K562 (cell line): ENCODE results near the gene GRIK1. TPM values are rescaled to one million over a fixed set of nuclear protein-coding genes. Genes with fewer than 3 reads are reported as not detected.

Experiments
- ATAC-seq: fragments of 200-7000 bp; cut with Tn5 transposase; 3 replicates; pipeline ENCODE4 v1.9.1; 2020; ENCODE audit warnings: moderate library complexity
- BruUV-seq: library from RNA; stranded (reverse); fragments of 400-500 nt; replicated peaks from 2 replicates; lab custom pipeline; 2021; lab: Mats Ljungman, UMichigan
- CTCF ChIA-PET: fragments of 300-600 bp; formaldehyde crosslinking; extraction: SDS; loops from one replicate; lab custom pipeline; 2021; ENCODE audit warnings: low intra/inter-chr PET ratio; lab: Yijun Ruan, JAX
- POLR2A ChIA-PET: fragments of 300-600, 350-650 bp; sonication (Branson Sonifier 250); formaldehyde crosslinking; extraction: SDS; loops from one replicate; lab custom pipeline; 2021; ENCODE audit warnings: antibody characterized with exemption, inconsistent platforms; lab: Yijun Ruan, JAX
- DNase-seq, 4 experiments: peaks; one replicate each; pipeline versions ENCODE4 v3.0.0 to v3.0.0-alpha.2; 2011 to 2018; ENCODE audit warnings: low spot score in 3 of 4, mixed read lengths in 3 of 4; ENCODE audit errors: extremely low read depth in 1 of 4
- FAIRE-seq: peaks from 2 replicates; lab custom pipeline; 2011; peaks lifted over from hg19 to GRCh38; lab: Jason Lieb, UNC
- H2AFZ ChIP-seq: 2 replicates; pipeline ENCODE4 v1.6.0; 2011; ENCODE audit warnings: low read depth, low read length, control low read depth, inconsistent platforms
- H3K27ac ChIP-seq: fragments of 200-600 bp; 3 replicates; pipeline ENCODE4 v1.8.0; 2011; ENCODE audit warnings: low read depth, mild to moderate bottlenecking, control low read depth, inconsistent platforms, low read length, moderate library complexity, mixed read lengths; ENCODE audit errors: extremely low read depth
- H3K27me3 ChIP-seq, 2 experiments: fragments of 300-600 bp in 1 of 2; 2 replicates in 1 of 2; 3 replicates in 1 of 2; pipeline versions ENCODE4 v1.6.0 to v1.8.0; 2011; ENCODE audit warnings: inconsistent platforms in 2 of 2, low read length in 2 of 2, mild to moderate bottlenecking in 1 of 2, mixed read lengths in 1 of 2, moderate library complexity in 1 of 2; ENCODE audit not compliant: control insufficient read depth in 2 of 2, insufficient read depth in 2 of 2
- H3K36me3 ChIP-seq: fragments of 300-600 bp; 3 replicates; pipeline ENCODE4 v1.8.0; 2011; ENCODE audit warnings: mild to moderate bottlenecking, low read length, inconsistent platforms; ENCODE audit not compliant: control insufficient read depth, insufficient read depth
- H3K4me1 ChIP-seq, 2 experiments: fragments of 200-600 bp in 1 of 2; replicated peaks in 1 of 2; 2 replicates in 1 of 2; 3 replicates in 1 of 2; pipeline versions ENCODE4 v1.5.1 to v1.8.0; 2011; ENCODE audit warnings: inconsistent platforms in 2 of 2, low read length in 2 of 2, mild to moderate bottlenecking in 1 of 2, mixed read lengths in 1 of 2, moderate library complexity in 1 of 2; ENCODE audit not compliant: control insufficient read depth in 2 of 2, insufficient read depth in 2 of 2
- H3K4me2 ChIP-seq: 2 replicates; pipeline ENCODE4 v1.6.1; 2011; ENCODE audit warnings: low read length, control low read depth, inconsistent platforms, mixed read lengths; ENCODE audit not compliant: insufficient read depth
- H3K4me3 ChIP-seq: fragments of 200-600 bp; sonication (generic), shearing (Covaris generic); 2 replicates; pipeline ENCODE4 v1.5.1; 2016; ENCODE audit warnings: control low read depth, inconsistent platforms
- H3K79me2 ChIP-seq: fragments of 200-600 bp; 3 replicates; pipeline ENCODE4 v1.8.0; 2011; ENCODE audit warnings: low read length, inconsistent platforms; ENCODE audit not compliant: control insufficient read depth, insufficient read depth
- H3K9ac ChIP-seq, 2 experiments: 2 replicates each; pipeline versions ENCODE4 v1.6.0 to v1.6.1; 2011; ENCODE audit warnings: low read depth in 2 of 2, low read length in 2 of 2, control low read depth in 1 of 2, inconsistent platforms in 1 of 2, mild to moderate bottlenecking in 1 of 2, mixed read lengths in 1 of 2; ENCODE audit not compliant: insufficient read depth in 1 of 2
- H3K9me1 ChIP-seq: one replicate; pipeline ENCODE4 v1.6.0; 2011; ENCODE audit warnings: inconsistent platforms, mild to moderate bottlenecking, low read length, moderate library complexity; ENCODE audit not compliant: control insufficient read depth, insufficient read depth
- H3K9me3 ChIP-seq: replicated peaks from 2 replicates; pipeline ENCODE4 v1.5.1; 2011; ENCODE audit warnings: low read depth, low read length, inconsistent platforms; ENCODE audit not compliant: control insufficient read depth, insufficient read depth
- H4K20me1 ChIP-seq: replicated peaks from 2 replicates; pipeline ENCODE4 v1.6.1; 2011; ENCODE audit warnings: low read length, inconsistent platforms, mixed read lengths; ENCODE audit not compliant: control insufficient read depth, insufficient read depth
- BHLHE40 ChIP-seq: IDR thresholded peaks from 2 replicates; pipeline ENCODE4 v1.6.1; 2011; ENCODE audit warnings: low read length, improper control_type of control experiment
- BRCA1 ChIP-seq, 2 experiments: fragments of 450-650 bp in 1 of 2; sonication (generic) in 1 of 2; formaldehyde crosslinking in 1 of 2; IDR thresholded peaks; 2 replicates each; pipeline versions ENCODE4 v1.5.0 to v1.6.1; 2017 to 2020; ENCODE audit warnings: mild to moderate bottlenecking in 1 of 2, missing genetic modification reagents in 1 of 2
- CTBP1 ChIP-seq: fragments of 450-650 bp; IDR thresholded peaks from 2 replicates; pipeline ENCODE4 v1.6.1; 2016; ENCODE audit warnings: borderline replicate concordance
- E2F4 ChIP-seq: sonication (generic); formaldehyde crosslinking; IDR thresholded peaks from 2 replicates; pipeline ENCODE4 v1.8.0; 2022; ENCODE audit warnings: mild to moderate bottlenecking, low read depth, missing genetic modification reagents
- ELF2 ChIP-seq: fragments of 250-450 bp; sonication (Bioruptor Pico); IDR thresholded peaks from 2 replicates; pipeline ENCODE4 v1.5.0; 2021; ENCODE audit warnings: mild to moderate bottlenecking
- HDAC6 ChIP-seq: IDR thresholded peaks from 2 replicates; pipeline ENCODE4 v1.6.1; 2012; ENCODE audit warnings: low read depth, mild to moderate bottlenecking, control low read depth, inconsistent platforms, low read length, moderate library complexity
- HMG20B ChIP-seq: fragments of 250-450 bp; sonication (Bioruptor Pico); IDR thresholded peaks from 2 replicates; pipeline ENCODE4 v1.5.0; 2021; ENCODE audit warnings: mild to moderate bottlenecking
- HNRNPUL1 ChIP-seq: fragments of 200-400 bp; formaldehyde crosslinking; IDR thresholded peaks from 2 replicates; pipeline ENCODE4 v1.6.1; 2017; ENCODE audit warnings: low read length
- IFI16 ChIP-seq: fragments of 250-450 bp; sonication (Bioruptor Pico); IDR thresholded peaks from 2 replicates; pipeline ENCODE4 v2.1.2; 2022; ENCODE audit warnings: mild to moderate bottlenecking, inconsistent platforms
- MXI1 ChIP-seq: IDR thresholded peaks from 2 replicates; pipeline ENCODE4 v1.6.1; 2011; ENCODE audit warnings: low read depth, mild to moderate bottlenecking, improper control_type of control experiment, low read length
- NFIC ChIP-seq: fragments of 450-650 bp; IDR thresholded peaks from 2 replicates; pipeline ENCODE4 v1.6.1; 2017; ENCODE audit warnings: mild to moderate bottlenecking, inconsistent platforms
- RBBP5 ChIP-seq: fragments of 200-600 bp; sonication (generic); IDR thresholded peaks from 2 replicates; pipeline ENCODE4 v1.6.1; 2012; ENCODE audit warnings: borderline replicate concordance, mild to moderate bottlenecking, low read length, control low read depth, inconsistent platforms; ENCODE audit not compliant: insufficient read depth, poor library complexity, severe bottlenecking
- RBM25 ChIP-seq: fragments of 200-400 bp; formaldehyde crosslinking; IDR thresholded peaks from 2 replicates; pipeline ENCODE4 v1.6.1; 2018; ENCODE audit warnings: low read length, low read depth, moderate library complexity; ENCODE audit not compliant: severe bottlenecking
- SRSF3 ChIP-seq: fragments of 200-400 bp; formaldehyde crosslinking; IDR thresholded peaks from 2 replicates; pipeline ENCODE4 v1.6.1; 2016; ENCODE audit warnings: mild to moderate bottlenecking, low read length, moderate library complexity; ENCODE audit not compliant: insufficient read depth
- STAG1 ChIP-seq: sonication (generic); formaldehyde crosslinking; IDR thresholded peaks from 2 replicates; pipeline ENCODE4 v1.5.0; 2020; ENCODE audit warnings: missing genetic modification reagents, borderline replicate concordance
- ZC3H11A ChIP-seq: IDR thresholded peaks from 2 replicates; pipeline ENCODE4 v1.6.1; 2012; ENCODE audit warnings: low read depth, low read length, improper control_type of control experiment
- ZFP36 ChIP-seq: fragments of 150-350 bp; IDR thresholded peaks from 2 replicates; pipeline ENCODE4 v1.6.1; 2018; ENCODE audit warnings: low read length, low read depth; ENCODE audit not compliant: partially characterized antibody
- WGBS: fragments of 100-300 bp; shearing (Covaris generic); methylation state at CpG from one replicate; pipeline ENCODE4 v1.1.6; 2016; ENCODE audit warnings: low coverage, mixed read lengths; ENCODE audit not compliant: insufficient coverage; ENCODE audit errors: missing lambda C conversion rate; 5-methylcytosine and 5-hydroxymethylcytosine counted together
- in situ Hi-C: fragments of 300-500 bp; cut with MboI; formaldehyde crosslinking; loops from 4 replicates; pipeline ENCODE4 v1.15.0; 2018; ENCODE audit warnings: inconsistent platforms, mixed read lengths
- intact Hi-C: fragments of 100-400 bp; cut with micrococcal nuclease; formaldehyde crosslinking; loops from 2 replicates; pipeline ENCODE4 v1.14.2; 2022
- polyA plus RNA-seq, 8 experiments: library from polyadenylated mRNA; depleted of rRNA in 4 of 8; stranded (reverse) in 5 of 8; unstranded in 3 of 8; fragments of >200 nt; fragmentation: Nextera tagmentation in 2 of 8; fragmentation: Illumina TruSeq in 1 of 8; extraction: Ambion mirVana in 2 of 8; extraction: Trizol in 1 of 8; gene quantifications; 2 replicates each; pipeline versions ENCODE4 v1.2.1 to v1.2.3, GENCODE V29; 2011 to 2014; ENCODE audit warnings: inconsistent platforms in 1 of 8, missing spikeins in 1 of 8
- total RNA-seq, 7 experiments: library from RNA; depleted of rRNA in 6 of 7; stranded (reverse); fragments of >200 nt in 6 of 7; fragmentation: Illumina TruSeq in 2 of 7; extraction: Trizol in 2 of 7; gene quantifications; 2 replicates each; pipeline versions ENCODE4 v1.2.1 to v1.2.3, GENCODE V29; 2011 to 2021; ENCODE audit warnings: low replicate concordance in 1 of 7

GRIK1 gene
- total and polyA plus RNA-seq, 9 of the 15 experiments (the other 6 are each of a cell fraction or from before 2014, with no cell fraction given) = 0.17 to 2.8 (median 0.53) TPM

DNA sequence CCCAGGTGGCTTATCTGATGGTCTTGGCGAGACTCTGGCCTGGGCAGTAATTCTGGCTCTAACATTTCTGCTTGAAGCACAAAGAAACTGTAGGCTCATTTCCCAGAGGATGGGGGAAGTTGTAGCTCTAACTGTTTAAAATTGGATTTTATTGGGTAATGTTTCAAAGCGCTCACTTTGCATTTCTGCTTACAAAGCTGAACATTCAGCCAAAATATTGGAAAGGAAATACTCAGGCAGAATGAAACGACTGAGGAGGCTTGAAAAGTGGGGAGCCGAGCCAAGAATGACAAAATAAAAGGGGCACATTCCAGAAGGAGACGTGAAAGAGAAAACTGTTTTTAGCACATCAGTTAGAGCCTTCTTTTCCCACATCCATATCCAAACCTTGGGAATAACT is 202.6 kb downstream of the GRIK1 start (continued):
- TF ChIP-seq E2F4 (CRISPR knock-in tag) (no peak), STAG1 (CRISPR knock-in tag) (no peak), RBM25 (no peak), HDAC6 (no peak), HMG20B (no peak), MXI1 (no peak), ZC3H11A (no peak), IFI16 (CRISPR knock-in tag) (no peak), BRCA1 (IDR thresholded peaks at IDR 0.05) (no peak), BRCA1 (CRISPR knock-in tag; IDR thresholded peaks at IDR 0.05) (no peak), ELF2 (CRISPR knock-in tag) (no peak)
- TF ChIP-seq, all 486 proteins: peak for 0

- 10% methylated on average over 1 of the region's 1 CpG for WGBS
- no peaks in the 10 kb centered on the region for H3K27me3 ChIP-seq
- no peak for FAIRE-seq
- ChIA-PET POLR2A (interaction anchor here (1.0 kb wide), 1 partner anchor 11 kb away, joined by 5 read pairs; no protein-coding TSS in a partner anchor), CTCF (no interaction called here)
- H2AFZ ChIP-seq = no peak overlapping the region
- ATAC-seq = no peak
- intact Hi-C loops = no loop called here
- no peaks in the 10 kb centered on the region for H3K9me3 ChIP-seq
- BruUV-seq = no TSS peak
- peaks cover 0 to under 1% of the 10 kb centered on the region in 2 experiments; a peak in 2 of 5 replicates for H3K4me1 ChIP-seq
- no peak overlapping the region for H3K9ac ChIP-seq
- H3K36me3 ChIP-seq = no peaks in the 10 kb centered on the region
- H3K4me2 ChIP-seq = no peak overlapping the region
- H3K79me2 ChIP-seq = no peaks in the 10 kb centered on the region
- in situ Hi-C loops = no loop called here
- H3K27ac ChIP-seq = no peak overlapping the region
- no peaks in the 10 kb centered on the region for H4K20me1 ChIP-seq
- H3K4me3 ChIP-seq = no peak overlapping the region
- no peaks in the 10 kb centered on the region for H3K9me1 ChIP-seq
- TF ChIP-seq RBBP5 (no peak), NFIC (no peak), CTBP1 (no peak), BHLHE40 (no peak), HNRNPUL1 (no peak), ZFP36 (no peak), SRSF3 (no peak)
- DNase-seq = no peak
Observed at GRCh38 chr21:29730281-29730680, 209.5 kb downstream of the GRIK1 start.
